ENCODE results near the gene ABCB6. TPM values are rescaled to one million over a fixed set of nuclear protein-coding genes. Genes with fewer than 3 reads are reported as not detected.
A peak's percentile ranks its signal among the peaks of the same experiment; 100 is the strongest.

ABCB6 gene
- total and polyA plus RNA-seq, 5 experiments from 2014 or later: 1.6 to 12.9 (median 4.9) TPM

DNA sequence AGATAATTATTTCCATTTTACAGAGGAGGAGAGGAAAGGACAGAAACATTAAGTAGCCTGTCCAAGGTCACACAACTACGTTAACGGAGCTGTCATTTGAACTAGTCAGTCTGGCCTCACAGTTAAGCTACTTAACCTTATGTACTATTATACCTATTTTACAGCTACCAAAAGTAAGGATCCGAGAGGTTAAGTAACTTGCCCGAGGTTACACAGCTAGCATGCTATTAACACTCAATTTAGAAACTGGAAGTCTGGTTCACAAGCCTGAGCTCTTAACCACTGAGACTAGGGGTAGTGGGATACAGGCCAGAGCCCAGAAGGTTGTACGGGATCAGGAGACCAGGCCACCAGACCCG is 26.0 kb upstream of the ABCB6 start:
- H3K4me3 Mint-ChIP-seq: peak overlapping the region; percentile 84 to 100 (median 96)
- peak overlapping the region; percentile 94 to 99 (median 98) for H3K27ac Mint-ChIP-seq
- H3K36me3 Mint-ChIP-seq: peaks cover 0 to 17% (median 14%) of the 10 kb centered on the region in 3 donors
- no peaks in the 10 kb centered on the region for H3K27me3 Mint-ChIP-seq
- H3K4me1 Mint-ChIP-seq: peaks cover 15 to 64% (median 64%) of the 10 kb centered on the region in 4 donors
- H3K9me3 Mint-ChIP-seq: no peaks in the 10 kb centered on the region
- DNase-seq (no peak), ATAC-seq (no peak)
- POLR2A ChIA-PET: interaction anchor here (0.6 to 20.8 kb wide), 18 partner anchors 4 to 85 kb away, joined by 3 to 591 read pairs (median 6); partner anchors contain the start of genes ABCB6, ANKZF1, ATG9A and CNPPD1

DNA sequence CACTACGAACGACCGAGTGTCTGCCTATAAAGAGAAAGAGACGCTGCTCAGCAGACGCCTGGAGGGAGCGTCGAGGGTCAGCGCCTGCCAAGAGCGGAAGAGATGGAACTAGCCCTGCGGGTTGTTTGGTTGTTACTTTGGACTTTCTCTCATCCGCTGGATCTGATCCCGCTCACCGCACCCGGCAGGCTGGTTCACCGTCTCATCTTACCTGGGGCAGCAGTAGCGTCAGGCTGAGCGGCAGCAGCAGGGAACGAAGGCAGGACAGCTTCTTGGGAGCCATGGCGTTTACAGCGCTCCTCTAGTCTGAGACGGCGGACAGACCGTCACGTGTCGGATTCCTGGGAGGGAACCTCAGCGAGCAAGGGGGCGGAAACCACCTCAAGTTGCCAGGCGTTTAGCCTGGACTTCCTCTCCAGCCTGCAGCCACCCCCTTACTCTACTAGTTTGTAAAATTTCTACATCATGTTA is 24.6 kb upstream of the ABCB6 start:
- DNase-seq: no peak
- H3K36me3 Mint-ChIP-seq: peaks cover 0 to 9% (median 4%) of the 10 kb centered on the region in 3 donors
- H3K9me3 Mint-ChIP-seq: no peaks in the 10 kb centered on the region
- H3K4me1 Mint-ChIP-seq: peaks cover 13 to 52% (median 50%) of the 10 kb centered on the region in 4 donors
- peak overlapping the region in 9 of 10 donors; percentile 46 to 77 (median 63) for H3K4me3 Mint-ChIP-seq
- no peaks in the 10 kb centered on the region for H3K27me3 Mint-ChIP-seq
- peak overlapping the region; percentile 37 to 99 (median 74) for H3K27ac Mint-ChIP-seq
- POLR2A ChIA-PET: interaction anchor here (15.9 to 20.8 kb wide), 2 partner anchors 6 to 8 kb away, joined by 591 read pairs; partner anchors contain the start of genes ANKZF1, ATG9A, GLB1L and STK16
- no peak for ATAC-seq

DNA sequence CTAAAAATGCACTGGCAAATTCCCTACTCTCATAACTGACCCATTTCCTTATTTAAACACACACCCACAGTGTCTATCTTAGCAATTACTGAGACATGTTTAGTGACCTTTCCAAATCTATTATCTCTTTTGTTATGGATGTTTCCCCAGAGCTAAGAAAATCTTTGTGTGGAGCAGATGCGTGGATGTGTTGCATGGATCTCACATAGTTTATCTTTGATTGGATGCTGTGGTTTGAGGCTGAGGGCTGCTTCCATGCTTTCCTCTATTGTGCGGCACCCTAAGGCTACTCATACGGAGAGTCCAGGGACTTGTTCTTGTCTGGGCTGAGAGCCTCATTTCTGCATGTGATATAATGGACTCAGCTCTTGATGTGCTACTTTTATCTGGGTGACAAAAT is 15.6 kb upstream of the ABCB6 start:
- peaks cover 0 to 72% (median 31%) of the 10 kb centered on the region in 3 donors for H3K36me3 Mint-ChIP-seq
- H3K9me3 Mint-ChIP-seq: no peaks in the 10 kb centered on the region
- H3K4me1 Mint-ChIP-seq: peaks cover 21 to 47% (median 35%) of the 10 kb centered on the region in 4 donors
- no peaks in the 10 kb centered on the region for H3K27me3 Mint-ChIP-seq
- POLR2A ChIA-PET: interaction anchor here (0.6 to 20.8 kb wide), 3 partner anchors 15 to 58 kb away, joined by 4 to 591 read pairs (median 6); partner anchors contain the start of genes CNPPD1, GLB1L, STK16 and TUBA4A
- no peak for ATAC-seq
- DNase-seq: no peak
- peak overlapping the region in 2 of 10 donors; percentile 37 to 44 for H3K27ac Mint-ChIP-seq
- H3K4me3 Mint-ChIP-seq: peak overlapping the region in 1 of 10 donors; percentile 26

DNA sequence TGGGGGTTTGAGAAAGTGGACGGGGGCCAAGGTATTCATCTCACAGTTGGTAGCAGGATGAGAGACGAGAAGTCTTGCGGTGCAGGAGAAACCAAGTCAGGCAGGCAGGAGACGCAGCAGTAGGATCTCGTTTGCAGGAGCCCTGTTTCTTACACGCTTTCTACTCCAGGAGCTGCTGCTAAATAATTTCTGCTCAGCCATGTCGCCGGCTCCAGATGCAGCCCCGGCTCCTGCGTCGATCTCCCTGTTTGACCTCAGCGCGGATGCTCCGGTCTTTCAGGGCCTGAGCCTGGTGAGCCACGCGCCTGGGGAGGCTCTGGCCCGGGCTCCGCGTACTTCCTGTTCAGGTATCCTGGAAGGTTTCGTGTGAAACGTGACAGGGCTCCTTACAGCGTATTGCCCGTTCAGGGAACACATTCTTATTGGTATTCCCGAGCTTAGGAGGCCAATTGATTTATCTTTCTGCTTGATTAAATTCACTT is 11.3 kb upstream of the ABCB6 start:
- DNase-seq (peak in 3 of 10 donors; percentile 34 to 36 (median 36)), ATAC-seq (peak; percentile 9 to 14)
- Mint-ChIP-seq H3K27ac (peak overlapping the region; percentile 96 to 100 (median 98)), H3K4me3 (peak overlapping the region; percentile 97 to 99 (median 99)), H3K27me3 (no peaks in the 10 kb centered on the region), H3K4me1 (peaks cover 29 to 75% (median 61%) of the 10 kb centered on the region in 4 donors), H3K9me3 (no peaks in the 10 kb centered on the region), H3K36me3 (peaks cover 0 to 60% (median 23%) of the 10 kb centered on the region in 3 donors)
- POLR2A ChIA-PET: interaction anchor here (0.8 to 20.8 kb wide), 23 partner anchors 9 to 1000 kb away, joined by 3 to 591 read pairs (median 4); partner anchors contain the start of genes ABCB6, CNPPD1, DNAJB2 and DNPEP

DNA sequence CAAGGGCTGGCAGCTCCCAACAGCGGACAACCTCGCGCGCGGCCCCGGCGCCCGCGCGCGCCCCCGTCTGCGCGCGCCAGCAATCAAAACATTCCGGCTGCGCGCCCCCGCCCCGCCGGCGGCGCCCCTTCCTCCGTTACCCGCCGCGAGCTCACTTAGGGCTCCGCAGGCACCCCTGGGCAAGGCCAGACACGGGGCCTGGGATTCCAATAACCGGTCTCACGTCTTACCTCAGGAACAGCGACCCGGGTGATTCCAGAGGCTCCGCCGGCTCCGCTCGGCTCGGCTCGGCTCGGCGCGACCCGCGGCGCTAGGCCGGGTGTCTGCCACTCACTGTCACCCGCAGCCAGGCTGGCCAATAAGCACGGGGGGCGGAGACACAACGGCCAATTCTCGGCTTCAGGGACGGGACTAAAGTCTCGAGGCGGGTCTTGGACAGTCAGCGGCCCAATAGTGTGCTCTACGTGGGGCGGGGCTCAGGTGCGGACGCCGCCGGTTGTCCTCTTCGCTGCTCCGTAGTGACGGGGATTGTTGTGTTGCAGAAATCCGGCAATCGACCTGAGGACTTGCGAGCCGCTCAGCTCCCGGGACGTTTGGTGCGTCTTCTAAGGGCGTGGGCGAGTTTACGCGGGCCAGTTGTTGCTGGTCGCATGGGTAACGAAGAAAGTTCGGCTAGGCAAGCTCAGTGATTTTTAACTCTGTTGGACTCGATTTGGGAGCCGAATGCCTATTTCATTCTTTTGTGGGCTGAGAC is 10.7 kb upstream of the ABCB6 start, which contains the start of the genes ANKZF1 and ATG9A:
Gene ANKZF1 (plus strand): TSS at position 502 of the 754 bp plus-strand sequence. CDS start 452 bp downstream, outside the sequence.
Gene ATG9A (minus strand): TSS at position 332 of the 754 bp plus-strand sequence. CDS start 1,612 bp downstream, outside the sequence.
- Mint-ChIP-seq H3K4me1 (peaks cover 29 to 78% (median 63%) of the 10 kb centered on the region in 4 donors), H3K4me3 (peak within 1 kb of the TSS; percentile 97 to 99 (median 99)), H3K27me3 (no peaks in the 10 kb centered on the region), H3K9me3 (no peaks in the 10 kb centered on the region), H3K36me3 (peaks cover 4 to 60% (median 25%) of the 10 kb centered on the region in 3 donors), H3K27ac (peak within 1 kb of the TSS; percentile 96 to 100 (median 98))
- POLR2A ChIA-PET: interaction anchor here (0.6 to 20.8 kb wide), 25 partner anchors 9 to 1000 kb away, joined by 3 to 591 read pairs (median 4); partner anchors contain the start of genes ABCB6, CNPPD1, DNAJB2 and DNPEP
- DNase-seq (peak; percentile 90 to 99 (median 98)), ATAC-seq (peak; percentile 95 to 96)

DNA sequence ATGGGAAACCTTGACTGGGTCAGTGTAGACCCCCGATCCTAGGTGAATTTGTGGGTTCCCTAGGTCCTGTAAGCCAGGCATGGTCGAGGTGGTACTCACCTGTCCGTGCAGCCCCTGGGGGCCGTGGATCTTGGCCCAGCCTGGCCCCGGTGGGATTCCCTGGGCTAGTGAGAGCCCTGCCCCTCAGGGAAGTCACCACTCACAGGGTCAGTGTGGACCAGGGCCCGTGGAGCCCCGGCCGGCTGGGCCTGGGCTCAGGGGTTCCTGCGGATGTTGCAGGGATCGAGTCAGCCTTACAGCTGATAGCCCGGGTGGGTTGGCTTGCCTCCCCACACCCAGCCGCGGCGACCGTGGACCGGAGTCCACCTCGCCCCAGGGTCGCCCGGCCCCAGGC is 10.2 kb upstream of the ABCB6 start:
- DNase-seq: peak in 1 of 10 donors; percentile 25
- Mint-ChIP-seq H3K4me1 (peaks cover 25 to 73% (median 60%) of the 10 kb centered on the region in 4 donors), H3K27ac (peak overlapping the region in 9 of 10 donors; percentile 56 to 96 (median 85)), H3K9me3 (no peaks in the 10 kb centered on the region), H3K27me3 (no peaks in the 10 kb centered on the region), H3K4me3 (peak overlapping the region; percentile 82 to 99 (median 86)), H3K36me3 (peaks cover 4 to 60% (median 24%) of the 10 kb centered on the region in 3 donors)
- POLR2A ChIA-PET: interaction anchor here (0.6 to 20.8 kb wide), 20 partner anchors 8 to 999 kb away, joined by 3 to 591 read pairs (median 6); partner anchors contain the start of genes ABCB6, CNPPD1, DNAJB2 and DNPEP
- ATAC-seq: peak in 1 of 2 donors; percentile 16

DNA sequence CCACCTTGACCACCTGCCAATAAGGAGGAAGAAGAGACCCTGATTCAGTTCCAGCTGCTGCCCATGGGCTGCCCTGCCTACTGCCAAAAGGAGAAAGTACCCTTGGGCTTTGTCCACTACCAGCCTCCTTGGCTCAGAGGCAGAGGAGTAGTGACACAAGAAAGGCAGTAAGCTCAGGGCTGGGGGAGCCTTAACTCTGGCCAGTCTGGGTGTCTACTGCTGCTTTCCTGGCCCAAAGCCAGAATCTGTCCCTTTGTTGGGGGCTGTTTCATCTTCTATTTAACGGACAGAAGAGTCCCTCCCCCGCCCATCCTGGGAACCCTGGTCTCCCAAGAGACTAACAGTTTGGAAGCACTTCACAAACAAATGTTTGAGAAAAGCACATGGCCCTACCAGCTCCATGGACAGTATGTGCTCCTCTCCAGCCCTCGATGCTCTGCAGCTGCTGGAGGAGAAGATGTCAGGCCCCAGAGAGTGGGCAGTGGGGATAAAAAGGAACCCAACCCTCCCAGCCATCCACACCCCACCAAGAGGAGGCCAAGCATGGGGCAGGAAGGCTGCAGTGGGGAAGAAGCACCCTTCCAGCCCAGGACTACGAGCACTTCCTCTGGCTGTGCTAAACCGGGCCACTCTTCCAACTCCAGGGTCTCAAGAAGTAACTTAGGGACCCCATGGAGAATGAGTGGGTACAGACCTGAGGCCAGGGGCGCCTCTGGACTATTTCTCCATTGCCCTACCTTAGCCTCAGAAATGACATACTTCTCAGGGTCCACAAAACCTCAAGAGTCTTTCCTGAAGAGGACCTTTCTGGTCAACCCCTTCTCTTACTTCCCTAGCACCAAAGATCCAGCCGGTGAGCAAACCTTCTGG is 9.5 kb upstream of the ABCB6 start:
- H3K9me3 Mint-ChIP-seq: no peaks in the 10 kb centered on the region
- no peaks in the 10 kb centered on the region for H3K27me3 Mint-ChIP-seq
- DNase-seq (no peak), ATAC-seq (no peak)
- peak overlapping the region; percentile 48 to 96 (median 84) for H3K27ac Mint-ChIP-seq
- POLR2A ChIA-PET: interaction anchor here (0.6 to 20.8 kb wide), 11 partner anchors 10 to 159 kb away, joined by 3 to 591 read pairs (median 14); partner anchors contain the start of genes ABCB6, CNPPD1, DNAJB2 and DNPEP
- peaks cover 24 to 68% (median 57%) of the 10 kb centered on the region in 4 donors for H3K4me1 Mint-ChIP-seq
- H3K4me3 Mint-ChIP-seq: peak overlapping the region; percentile 82 to 99 (median 86)
- H3K36me3 Mint-ChIP-seq: peaks cover 4 to 60% (median 21%) of the 10 kb centered on the region in 3 donors

DNA sequence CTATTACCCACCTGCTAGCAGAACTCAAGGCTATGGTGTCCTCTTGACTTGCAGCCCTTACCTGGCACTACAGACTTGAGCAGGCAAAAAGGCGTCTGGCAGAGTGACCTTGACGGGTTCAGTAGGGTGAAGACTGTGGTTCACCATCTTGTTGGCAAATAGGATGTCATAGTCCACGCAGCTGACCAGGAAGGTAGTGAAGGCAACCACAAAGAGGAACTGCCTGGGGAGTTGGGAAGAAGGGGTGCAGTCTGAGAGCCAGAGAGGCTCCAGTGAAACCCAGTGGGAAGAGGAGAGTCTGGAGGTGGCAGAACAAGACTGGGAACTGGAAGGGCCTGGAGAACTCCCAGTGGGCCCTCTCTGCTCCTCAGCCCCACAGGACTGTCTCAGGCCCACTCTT is 6.6 kb upstream of the ABCB6 start:
- Mint-ChIP-seq H3K27ac (peak overlapping the region in 3 of 10 donors; percentile 17 to 51 (median 27)), H3K27me3 (no peaks in the 10 kb centered on the region), H3K9me3 (no peaks in the 10 kb centered on the region), H3K36me3 (peaks cover 4 to 68% (median 22%) of the 10 kb centered on the region in 3 donors), H3K4me1 (peaks cover 20 to 45% (median 39%) of the 10 kb centered on the region in 4 donors), H3K4me3 (no peak overlapping the region)
- DNase-seq: no peak
- POLR2A ChIA-PET: interaction anchor here (1.8 to 20.8 kb wide), 2 partner anchors 24 to 49 kb away, joined by 6 to 591 read pairs; partner anchors contain the start of genes CNPPD1, GLB1L, STK16 and TUBA4A
- no peak for ATAC-seq

DNA sequence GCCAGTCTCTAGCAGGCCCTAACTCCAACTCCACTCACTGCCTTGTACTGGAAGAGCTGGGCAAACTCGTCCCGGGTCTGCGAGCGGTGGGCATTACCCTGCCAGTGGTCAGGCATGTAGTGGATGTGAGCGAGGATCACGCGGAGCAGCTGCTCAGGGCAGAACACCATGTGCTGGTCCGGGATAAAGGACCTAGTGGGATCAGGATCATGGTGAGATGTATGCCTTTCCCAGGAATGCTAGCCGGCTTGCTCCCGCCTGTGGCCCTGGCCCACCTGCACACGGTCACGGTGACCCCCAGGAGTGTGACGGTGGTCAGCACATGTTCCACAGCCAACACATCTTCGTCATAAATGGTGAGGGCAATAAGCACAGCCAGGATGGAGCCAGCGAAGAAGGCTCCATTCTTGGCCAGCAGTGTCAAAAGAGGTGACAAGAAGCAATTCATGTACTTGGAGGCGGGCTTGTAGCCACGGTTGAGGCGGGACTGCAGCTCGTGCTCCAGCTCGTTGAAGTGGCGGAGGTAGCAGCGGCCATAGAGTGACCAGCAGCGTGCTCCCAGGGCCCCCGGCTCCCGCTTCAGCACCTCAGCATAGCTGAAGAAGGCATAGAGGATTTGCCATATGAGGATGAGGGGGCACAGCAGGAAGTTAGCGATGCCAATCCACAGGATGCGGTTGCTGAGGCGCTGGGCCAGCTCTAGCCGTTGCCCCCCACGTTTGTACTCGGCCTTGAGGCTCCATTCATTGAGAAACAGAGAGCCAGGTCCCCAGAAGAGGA is 5.3 kb upstream of the ABCB6 start:
- H3K4me3 Mint-ChIP-seq: no peak overlapping the region
- ATAC-seq (no peak), DNase-seq (no peak)
- peaks cover 14 to 47% (median 37%) of the 10 kb centered on the region in 4 donors for H3K4me1 Mint-ChIP-seq
- peaks cover 4 to 69% (median 24%) of the 10 kb centered on the region in 3 donors for H3K36me3 Mint-ChIP-seq
- H3K9me3 Mint-ChIP-seq: no peaks in the 10 kb centered on the region
- H3K27ac Mint-ChIP-seq: no peak overlapping the region
- POLR2A ChIA-PET: interaction anchor here (1.1 to 1.8 kb wide), 4 partner anchors 13 to 71 kb away, joined by 3 to 6 read pairs (median 4); partner anchors contain the start of gene CNPPD1
- no peaks in the 10 kb centered on the region for H3K27me3 Mint-ChIP-seq

DNA sequence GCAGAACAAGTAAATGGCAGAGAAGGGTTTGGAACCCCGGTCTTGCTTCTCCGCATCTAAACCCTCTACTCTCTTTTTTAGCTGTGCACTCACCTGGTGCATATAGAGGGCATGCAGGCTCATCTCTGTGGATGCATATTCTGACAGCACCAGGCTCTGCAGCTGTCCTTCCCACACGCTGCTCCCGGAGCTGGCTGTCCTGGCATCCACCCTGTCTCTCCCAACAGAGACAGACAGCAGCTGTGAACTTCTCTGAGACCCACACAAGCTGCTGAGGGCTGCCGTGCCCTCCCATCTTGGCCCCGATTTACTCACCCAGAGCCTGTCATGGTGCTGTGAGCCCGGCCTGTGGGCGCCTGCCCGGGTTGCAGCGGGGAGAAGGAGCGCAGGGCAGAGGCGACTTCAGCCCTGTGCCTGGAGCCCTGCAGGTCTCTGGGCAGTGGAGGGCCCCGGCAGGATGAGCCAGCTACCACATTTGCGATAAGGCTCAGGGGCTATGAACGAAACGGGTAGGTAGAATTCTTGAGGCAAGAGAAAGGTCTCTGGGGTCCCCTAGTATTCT is 3.3 kb upstream of the ABCB6 start:
- DNase-seq (no peak), ATAC-seq (no peak)
- POLR2A ChIA-PET: interaction anchor here (1.0 to 2.1 kb wide), 4 partner anchors 16 to 46 kb away, joined by 4 to 9 read pairs (median 6); partner anchors contain the start of gene GLB1L
- Mint-ChIP-seq H3K4me3 (no peak overlapping the region), H3K27me3 (no peaks in the 10 kb centered on the region), H3K27ac (peak overlapping the region in 1 of 10 donors; percentile 71), H3K4me1 (peaks cover 15 to 39% (median 31%) of the 10 kb centered on the region in 4 donors), H3K36me3 (peaks cover 4 to 66% (median 21%) of the 10 kb centered on the region in 3 donors), H3K9me3 (no peaks in the 10 kb centered on the region)
